ENCODE measurements around the gene MT1B. TPM values are rescaled to one million over a fixed set of nuclear protein-coding genes. Genes with fewer than 3 reads are reported as not detected.
"Not testable (repeated sequence)": the region's sequence is repeated elsewhere in the genome, so short reads cannot be mapped to it uniquely, and the experiment has no call there.

MT1B gene
- total RNA-seq, 1 donor from 2014 or later, result not detected

- no peaks in the 10 kb centered on the region for H3K9me3 Mint-ChIP-seq
- H3K27ac Mint-ChIP-seq, result peak overlapping the region; percentile 98
- peaks cover 78% of the 10 kb centered on the region for H3K4me1 Mint-ChIP-seq (ENCODE audit: low read depth)
- H3K27me3 Mint-ChIP-seq (ENCODE audit: insufficient read depth), result no peaks in the 10 kb centered on the region
- DNase-seq (ENCODE audit: low spot score), result no peak
- peak overlapping the region; percentile 97 for H3K4me3 Mint-ChIP-seq
- peaks cover 3% of the 10 kb centered on the region for H3K36me3 Mint-ChIP-seq (ENCODE audit: low read depth)
- intact Hi-C loops (cut with micrococcal nuclease), result loop anchor here (5.0 to 10.0 kb wide), 3 partner anchors 434 to 1002 kb away; no protein-coding TSS in a partner anchor
Measured at GRCh38 chr16:56610609-56611111, 41.0 kb upstream of the MT1B start.

DNA sequence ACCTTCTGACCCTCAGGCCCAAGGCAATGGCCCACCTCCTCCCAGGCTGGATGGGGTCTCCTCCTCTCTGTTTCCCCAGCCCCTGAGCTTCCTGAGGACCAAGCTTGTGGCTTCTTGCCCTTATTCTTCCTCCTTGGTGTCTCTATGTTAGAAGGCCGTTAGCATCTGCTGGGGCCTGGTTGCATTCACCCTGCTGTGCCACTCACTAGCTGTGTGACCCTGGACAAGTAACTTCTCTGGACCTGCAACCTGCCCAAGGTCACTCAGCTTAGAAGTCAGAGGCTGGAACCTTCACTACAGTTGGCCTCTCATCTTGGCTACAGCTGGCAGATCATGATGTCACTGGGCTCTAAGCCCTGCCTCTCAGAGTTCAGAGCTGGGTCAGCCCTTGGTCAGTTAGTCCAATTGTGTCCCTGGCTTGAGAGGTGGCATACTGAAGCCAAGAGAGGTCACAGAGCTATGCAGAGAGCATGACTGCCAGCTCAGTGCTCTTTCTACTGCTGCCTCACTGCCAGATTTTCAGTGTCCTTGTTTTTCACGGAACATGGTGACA, 40.3 kb upstream of the MT1B start:
- intact Hi-C loops (cut with micrococcal nuclease), result loop anchor here (5.0 to 10.0 kb wide), 3 partner anchors 433 to 1001 kb away; no protein-coding TSS in a partner anchor
- no peaks in the 10 kb centered on the region for H3K27me3 Mint-ChIP-seq (ENCODE audit: insufficient read depth)
- H3K9me3 Mint-ChIP-seq, result no peaks in the 10 kb centered on the region
- H3K27ac Mint-ChIP-seq, result peak overlapping the region; percentile 98
- DNase-seq (ENCODE audit: low spot score), result no peak
- peak overlapping the region; percentile 97 for H3K4me3 Mint-ChIP-seq
- peaks cover 77% of the 10 kb centered on the region for H3K4me1 Mint-ChIP-seq (ENCODE audit: low read depth)
- H3K36me3 Mint-ChIP-seq (ENCODE audit: low read depth), result peaks cover 3% of the 10 kb centered on the region

GRCh38 chr16:56613706-56614105, 38.0 kb upstream of the MT1B start:
- no peak for DNase-seq (ENCODE audit: low spot score)
- Mint-ChIP-seq H3K27ac (peak overlapping the region; percentile 85), H3K4me3 (no peak overlapping the region), H3K9me3 (no peaks in the 10 kb centered on the region), H3K4me1 (ENCODE audit: low read depth) (peaks cover 64% of the 10 kb centered on the region), H3K27me3 (ENCODE audit: insufficient read depth) (no peaks in the 10 kb centered on the region), H3K36me3 (ENCODE audit: low read depth) (peaks cover 3% of the 10 kb centered on the region)
- intact Hi-C loops (cut with micrococcal nuclease), result loop anchor here (2.0 to 10.0 kb wide), 4 partner anchors 415 to 999 kb away; no protein-coding TSS in a partner anchor

- Mint-ChIP-seq H3K27me3 (ENCODE audit: insufficient read depth) (peaks cover 5% of the 10 kb centered on the region), H3K4me3 (peak overlapping the region; percentile 15), H3K9me3 (no peaks in the 10 kb centered on the region), H3K4me1 (ENCODE audit: low read depth) (peaks cover 63% of the 10 kb centered on the region), H3K36me3 (ENCODE audit: low read depth) (no peaks in the 10 kb centered on the region), H3K27ac (peak overlapping the region; percentile 85)
- intact Hi-C loops (cut with micrococcal nuclease), result loop anchor here (2.0 to 10.0 kb wide), 4 partner anchors 416 to 998 kb away; no protein-coding TSS in a partner anchor
- no peak for DNase-seq (ENCODE audit: low spot score)
Measured at GRCh38 chr16:56614549-56614991, 37.1 kb upstream of the MT1B start.

DNA sequence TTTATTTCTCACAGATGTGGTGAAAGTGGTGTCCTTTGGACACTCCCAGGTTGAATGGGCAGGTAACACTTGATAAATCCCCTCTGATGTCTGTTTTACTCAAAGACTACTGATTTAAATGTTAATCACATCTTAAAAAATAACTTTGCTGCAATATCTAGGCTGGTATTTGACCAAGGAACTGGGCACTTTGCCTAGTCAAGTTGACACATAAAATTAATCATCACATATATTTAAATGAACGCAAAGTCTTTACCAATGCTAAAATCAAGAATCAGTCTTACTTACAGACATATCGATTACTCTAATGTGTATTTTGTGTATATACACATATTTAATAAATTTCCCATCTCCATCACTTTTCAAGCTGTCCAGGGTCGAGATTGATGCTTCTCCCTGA, 36.3 kb upstream of the MT1B start:
- Mint-ChIP-seq H3K36me3 (ENCODE audit: low read depth) (no peaks in the 10 kb centered on the region), H3K4me1 (ENCODE audit: low read depth) (peaks cover 57% of the 10 kb centered on the region), H3K27ac (peak overlapping the region; percentile 29), H3K27me3 (ENCODE audit: insufficient read depth) (peaks cover 6% of the 10 kb centered on the region), H3K4me3 (no peak overlapping the region), H3K9me3 (no peaks in the 10 kb centered on the region)
- intact Hi-C loops (cut with micrococcal nuclease), result loop anchor here (2.0 to 10.0 kb wide), 2 partner anchors 417 to 429 kb away; no protein-coding TSS in a partner anchor
- no peak for DNase-seq (ENCODE audit: low spot score)

GRCh38 chr16:56616608-56617211, 35.0 kb upstream of the MT1B start:
- H3K4me1 Mint-ChIP-seq (ENCODE audit: low read depth), result peaks cover 43% of the 10 kb centered on the region
- no peak overlapping the region for H3K27ac Mint-ChIP-seq
- H3K9me3 Mint-ChIP-seq, result no peaks in the 10 kb centered on the region
- no peaks in the 10 kb centered on the region for H3K36me3 Mint-ChIP-seq (ENCODE audit: low read depth)
- intact Hi-C loops (cut with micrococcal nuclease), result loop anchor here (1.0 to 10.0 kb wide), 3 partner anchors 7 to 428 kb away; partner anchors contain the start of gene MT1E
- DNase-seq (ENCODE audit: low spot score), result no peak
- peaks cover 6% of the 10 kb centered on the region for H3K27me3 Mint-ChIP-seq (ENCODE audit: insufficient read depth)
- H3K4me3 Mint-ChIP-seq, result peak overlapping the region; percentile 82

GRCh38 chr16:56617212-56618085, 34.2 kb upstream of the MT1B start:
- DNase-seq (ENCODE audit: low spot score), result peak; percentile 65
- Mint-ChIP-seq H3K27ac (peak overlapping the region; percentile 63), H3K27me3 (ENCODE audit: insufficient read depth) (peaks cover 6% of the 10 kb centered on the region), H3K4me3 (peak overlapping the region; percentile 82), H3K36me3 (ENCODE audit: low read depth) (no peaks in the 10 kb centered on the region), H3K4me1 (ENCODE audit: low read depth) (peaks cover 39% of the 10 kb centered on the region), H3K9me3 (no peaks in the 10 kb centered on the region)
- intact Hi-C loops (cut with micrococcal nuclease), result loop anchor here (1.0 to 10.0 kb wide), 3 partner anchors 8 to 427 kb away; partner anchors contain the start of gene MT1E

DNA sequence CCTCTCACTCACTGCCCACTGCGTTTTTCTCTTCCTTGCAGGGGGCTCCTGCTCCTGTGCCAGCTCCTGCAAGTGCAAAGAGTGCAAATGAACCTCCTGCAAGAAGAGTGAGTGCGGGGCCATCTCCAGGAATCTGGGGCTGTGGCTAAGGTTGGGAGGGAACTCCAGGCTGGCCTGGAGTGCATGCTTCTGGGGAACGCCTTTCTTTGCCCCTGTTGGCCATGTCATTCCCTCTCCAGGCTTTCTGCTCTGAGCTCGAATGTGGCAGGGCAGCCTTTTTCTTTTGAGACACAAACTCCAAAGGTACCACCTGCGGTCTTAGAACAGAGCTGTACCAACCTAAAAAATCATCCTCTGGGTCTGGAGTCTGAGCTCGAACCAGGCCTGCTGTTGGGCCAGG, 33.5 kb upstream of the MT1B start:
- Mint-ChIP-seq H3K27ac (no peak overlapping the region), H3K27me3 (ENCODE audit: insufficient read depth) (peaks cover 6% of the 10 kb centered on the region), H3K4me1 (ENCODE audit: low read depth) (peaks cover 34% of the 10 kb centered on the region), H3K9me3 (no peaks in the 10 kb centered on the region), H3K4me3 (peak overlapping the region; percentile 82), H3K36me3 (ENCODE audit: low read depth) (no peaks in the 10 kb centered on the region)
- intact Hi-C loops (cut with micrococcal nuclease), result loop anchor here (10.0 kb wide), 1 partner anchor 427 kb away; no protein-coding TSS in a partner anchor
- no peak for DNase-seq (ENCODE audit: low spot score)

- no peak for DNase-seq (ENCODE audit: low spot score)
- H3K4me3 Mint-ChIP-seq, result no peak overlapping the region
- H3K9me3 Mint-ChIP-seq, result no peaks in the 10 kb centered on the region
- intact Hi-C loops (cut with micrococcal nuclease), result no loop called here
- peaks cover 17% of the 10 kb centered on the region for H3K4me1 Mint-ChIP-seq (ENCODE audit: low read depth)
- H3K27me3 Mint-ChIP-seq (ENCODE audit: insufficient read depth), result peaks cover 6% of the 10 kb centered on the region
- no peaks in the 10 kb centered on the region for H3K36me3 Mint-ChIP-seq (ENCODE audit: low read depth)
- H3K27ac Mint-ChIP-seq, result no peak overlapping the region
Measured at GRCh38 chr16:56620339-56620897, 31.3 kb upstream of the MT1B start.

DNA sequence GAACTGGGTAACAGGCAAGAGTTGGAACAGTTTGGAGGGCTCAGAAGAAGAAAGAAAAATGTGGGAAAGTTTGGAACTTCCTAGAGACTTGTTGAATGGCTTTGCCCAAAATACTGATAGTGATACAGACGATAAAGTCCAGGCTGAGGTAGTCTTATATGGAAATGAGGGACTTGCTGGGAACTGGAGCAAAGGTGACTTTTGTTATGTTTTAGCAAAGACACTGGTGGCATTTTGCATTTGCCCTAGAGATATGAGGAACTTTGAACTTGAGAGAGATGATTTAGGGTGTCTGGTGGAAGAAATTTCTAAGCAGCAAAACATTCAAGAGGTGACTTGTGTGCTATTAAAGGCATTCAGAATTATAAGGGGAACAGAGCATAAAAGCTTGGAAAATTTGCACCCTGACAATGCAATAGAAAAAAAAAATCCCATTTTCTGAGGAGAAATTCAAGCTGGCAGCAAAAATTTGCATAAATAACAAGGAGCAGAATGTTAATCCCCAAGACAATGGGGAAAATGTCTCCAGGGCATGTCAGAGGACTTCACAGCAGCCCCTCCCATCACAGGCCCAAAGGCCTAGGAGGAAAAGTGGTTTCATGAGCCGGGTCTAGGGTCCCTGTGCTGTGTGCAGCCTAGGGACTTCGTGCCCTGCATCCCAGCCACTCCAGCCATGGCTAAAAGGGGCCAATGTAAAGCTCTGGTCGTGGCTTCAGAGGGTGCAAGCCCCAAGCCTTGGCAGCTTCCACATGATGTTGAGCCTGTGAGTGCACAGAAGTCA, 29.8 kb upstream of the MT1B start:
- H3K4me3 Mint-ChIP-seq; H3K27me3 Mint-ChIP-seq (ENCODE audit: insufficient read depth); H3K27ac Mint-ChIP-seq; H3K36me3 Mint-ChIP-seq (ENCODE audit: low read depth); DNase-seq (ENCODE audit: low spot score); intact Hi-C loops (cut with micrococcal nuclease); H3K9me3 Mint-ChIP-seq: not testable (repeated sequence)
- H3K4me1 Mint-ChIP-seq (ENCODE audit: low read depth), result peaks cover 23% of the 10 kb centered on the region

- H3K27ac Mint-ChIP-seq; H3K9me3 Mint-ChIP-seq; H3K27me3 Mint-ChIP-seq (ENCODE audit: insufficient read depth); intact Hi-C loops (cut with micrococcal nuclease); DNase-seq (ENCODE audit: low spot score); H3K4me3 Mint-ChIP-seq; H3K36me3 Mint-ChIP-seq (ENCODE audit: low read depth): not testable (repeated sequence)
- peaks cover 19% of the 10 kb centered on the region for H3K4me1 Mint-ChIP-seq (ENCODE audit: low read depth)
Measured at GRCh38 chr16:56623184-56623583, 28.5 kb upstream of the MT1B start.

GRCh38 chr16:56623637-56624036, 28.0 kb upstream of the MT1B start:
- DNase-seq (ENCODE audit: low spot score), result no peak
- intact Hi-C loops (cut with micrococcal nuclease), result no loop called here
- peaks cover 8% of the 10 kb centered on the region for H3K27me3 Mint-ChIP-seq (ENCODE audit: insufficient read depth)
- H3K36me3 Mint-ChIP-seq (ENCODE audit: low read depth), result no peaks in the 10 kb centered on the region
- H3K9me3 Mint-ChIP-seq, result no peaks in the 10 kb centered on the region
- H3K4me1 Mint-ChIP-seq (ENCODE audit: low read depth), result peaks cover 21% of the 10 kb centered on the region
- no peak overlapping the region for H3K4me3 Mint-ChIP-seq
- H3K27ac Mint-ChIP-seq, result no peak overlapping the region
